GM18517 (cell line): ENCODE data around the gene GRK6.

Experiments used
- ATAC-seq: cut with Tn5 transposase; IDR thresholded peaks from one replicate; pipeline ENCODE4 v1.9.1; 2021; ENCODE audit warnings: mild to moderate bottlenecking, moderate library complexity; ENCODE audit not compliant: unreplicated experiment

GRK6 gene

DNA sequence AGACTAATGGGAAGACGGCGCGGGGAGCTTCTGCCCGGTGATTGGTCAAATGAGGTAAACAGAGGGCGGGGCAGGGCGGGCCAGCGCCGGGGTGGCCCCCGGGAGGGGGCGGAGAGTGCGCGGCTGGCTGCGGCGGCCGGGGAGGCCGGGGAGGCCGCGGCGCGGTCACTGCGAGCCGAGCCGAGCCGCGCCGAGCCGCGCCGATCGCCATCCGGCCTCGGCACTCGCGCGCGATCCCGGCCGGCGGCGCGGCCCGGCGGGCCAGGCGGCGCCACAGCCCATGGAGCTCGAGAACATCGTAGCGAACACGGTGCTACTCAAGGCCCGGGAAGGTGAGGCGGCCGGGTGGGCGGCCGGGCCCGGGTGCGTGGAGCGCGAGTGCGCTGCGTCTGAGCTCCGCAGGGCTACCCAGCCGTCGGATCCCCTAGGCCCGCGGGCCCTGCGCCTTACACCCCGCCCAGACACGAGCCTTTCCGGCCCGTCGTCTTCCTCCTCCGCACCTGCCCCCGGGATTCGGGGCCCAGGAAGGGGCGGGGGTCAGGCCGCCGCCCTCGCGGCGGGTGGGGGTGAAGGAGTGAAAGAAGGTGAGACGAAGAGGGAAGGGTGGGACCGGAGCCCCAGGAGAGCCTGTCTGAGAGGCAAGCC lies at the start of gene GRK6:
Gene GRK6, plus strand, starts transcription at position 111 of the 645 bp plus-strand sequence. Its CDS starts 170 bp downstream, at position 281.
- peak; percentile 1 for ATAC-seq

DNA sequence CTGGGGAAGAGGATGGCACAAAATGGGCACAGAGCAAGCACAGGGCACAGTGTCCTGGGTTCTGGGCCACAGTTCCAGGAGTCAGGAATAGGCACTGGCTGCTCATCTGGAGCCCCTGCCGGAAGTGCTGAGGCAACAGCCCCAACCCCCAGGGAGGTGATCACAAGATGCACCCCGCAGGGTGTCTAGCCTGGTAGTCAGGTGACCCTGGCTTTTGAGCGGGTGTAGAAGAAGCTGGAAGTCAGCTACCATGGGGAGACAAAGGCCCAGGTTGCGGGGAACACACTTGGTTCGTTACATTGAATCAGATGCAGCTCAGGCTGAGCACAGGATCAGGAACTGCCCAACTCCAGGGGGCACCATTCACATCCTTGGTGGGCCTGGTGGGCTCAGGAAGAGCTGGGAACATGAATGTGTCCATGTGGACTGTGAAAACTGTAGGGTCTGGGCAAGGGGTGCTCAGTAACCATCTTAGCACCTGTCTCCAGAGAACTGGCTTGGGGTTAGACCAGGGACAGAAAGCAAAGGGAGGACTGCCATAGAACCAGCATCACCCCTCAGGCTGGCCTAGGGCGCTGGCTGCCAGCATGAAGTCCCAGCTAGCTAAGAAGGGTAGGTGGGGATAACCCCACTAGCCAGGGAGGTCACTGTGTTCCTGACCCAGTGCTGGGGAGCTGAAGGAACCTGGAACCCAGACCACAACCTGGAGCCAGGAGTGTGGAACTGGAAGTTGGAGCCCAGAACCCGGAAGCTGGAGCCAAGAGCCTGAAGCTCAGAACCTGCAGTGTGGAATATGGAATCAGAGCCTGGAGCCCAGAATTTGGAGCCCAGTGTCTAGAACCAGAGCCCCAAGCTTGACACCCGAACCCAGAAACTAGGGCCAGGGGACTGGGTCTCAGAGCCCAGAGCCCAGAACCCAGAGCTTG lies 48.4 kb upstream of the GRK6 start:
- ATAC-seq: no peak

DNA sequence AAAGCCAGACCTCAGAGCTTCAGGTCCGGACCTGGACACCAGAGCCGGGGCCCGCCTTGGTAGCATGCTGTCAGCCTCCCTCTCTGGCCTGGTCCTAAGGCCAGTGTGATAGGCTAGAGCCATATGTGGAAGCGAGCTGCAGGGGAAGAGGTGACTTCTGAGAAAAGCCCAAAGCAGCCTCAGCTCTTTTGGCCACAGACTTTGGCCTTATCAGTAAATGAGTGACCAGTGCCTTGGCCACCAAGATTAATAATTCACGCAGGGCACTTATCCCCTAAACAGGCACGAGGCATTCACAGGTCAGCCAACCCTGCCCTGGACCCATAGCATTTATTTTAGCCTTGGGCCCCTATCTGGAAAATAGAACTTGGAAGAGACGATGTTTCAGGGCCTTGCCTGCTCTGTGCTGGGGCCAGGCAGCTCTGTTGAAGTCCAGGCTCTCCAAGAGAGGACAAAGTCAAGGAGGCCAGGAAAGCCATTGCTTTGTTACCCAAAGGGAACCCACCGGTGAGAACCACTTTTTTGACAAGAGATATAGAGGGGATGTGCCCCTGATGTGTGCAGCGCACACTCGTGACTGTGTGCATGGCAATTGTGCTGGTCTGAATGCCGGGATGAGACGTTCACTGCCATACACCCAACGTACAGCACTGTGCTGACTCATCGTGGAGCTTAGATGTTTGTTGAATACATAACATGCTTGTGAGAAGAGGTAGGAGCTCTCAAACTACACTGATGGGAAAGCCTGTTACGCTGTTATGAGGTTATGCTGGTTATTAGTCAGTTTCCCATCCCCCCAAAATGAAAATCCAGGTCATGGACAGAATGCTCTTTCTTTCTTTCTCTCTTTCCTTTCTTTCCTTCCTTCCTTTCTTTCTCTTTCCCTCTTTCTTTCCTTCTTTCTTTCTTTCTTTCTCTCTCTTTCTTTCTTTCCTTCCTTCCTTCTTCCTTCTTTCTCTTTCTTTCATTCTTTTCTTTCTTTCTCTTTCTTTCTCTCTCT lies 47.3 kb upstream of the GRK6 start:
- no peak for ATAC-seq

DNA sequence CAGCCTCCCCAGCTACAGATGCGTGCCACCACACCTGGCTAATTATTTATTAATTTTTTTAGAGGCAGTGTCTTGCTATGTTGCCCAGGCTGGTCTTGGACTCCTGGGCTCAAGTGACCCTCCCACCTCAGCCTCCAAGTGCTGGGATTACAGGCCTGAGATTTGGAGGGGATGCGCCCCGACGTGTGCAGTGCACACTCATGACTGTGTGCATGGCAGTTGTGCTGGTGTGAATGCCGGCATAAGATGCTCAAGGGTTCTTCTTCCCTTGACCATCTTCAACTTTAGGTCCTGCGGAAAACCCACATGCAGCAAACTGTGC lies 45.7 kb upstream of the GRK6 start:
- ATAC-seq: no peak

DNA sequence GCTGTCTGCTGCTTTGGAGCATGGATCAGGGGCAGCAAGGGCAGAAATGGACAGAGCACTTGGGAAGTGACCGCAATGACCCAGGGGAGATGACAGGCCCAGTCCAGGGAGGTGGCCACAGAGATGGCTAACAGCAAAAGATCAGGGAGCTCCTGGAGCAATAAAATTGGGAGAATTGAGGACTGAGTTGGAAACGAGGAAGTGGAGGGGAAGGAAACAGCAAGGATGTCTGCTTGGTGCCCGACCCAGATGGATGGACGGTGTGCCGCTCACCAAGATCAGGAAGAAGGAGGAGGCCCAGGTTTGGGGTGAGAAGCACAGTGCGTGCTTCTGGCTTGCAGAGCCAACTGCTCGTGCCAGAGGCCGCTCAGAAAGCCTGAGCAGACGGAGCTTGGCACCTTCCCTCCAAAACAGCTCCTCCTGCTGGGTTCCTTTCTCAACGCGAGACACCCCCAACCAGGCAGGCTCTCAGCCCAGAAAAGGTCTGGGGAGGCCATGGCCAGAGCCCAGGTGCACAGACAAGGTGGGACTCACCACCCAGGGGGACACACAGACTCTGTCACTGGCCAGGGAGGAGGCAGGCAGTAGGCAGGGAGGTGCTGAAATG lies 44.0 kb upstream of the GRK6 start:
- ATAC-seq: no peak

DNA sequence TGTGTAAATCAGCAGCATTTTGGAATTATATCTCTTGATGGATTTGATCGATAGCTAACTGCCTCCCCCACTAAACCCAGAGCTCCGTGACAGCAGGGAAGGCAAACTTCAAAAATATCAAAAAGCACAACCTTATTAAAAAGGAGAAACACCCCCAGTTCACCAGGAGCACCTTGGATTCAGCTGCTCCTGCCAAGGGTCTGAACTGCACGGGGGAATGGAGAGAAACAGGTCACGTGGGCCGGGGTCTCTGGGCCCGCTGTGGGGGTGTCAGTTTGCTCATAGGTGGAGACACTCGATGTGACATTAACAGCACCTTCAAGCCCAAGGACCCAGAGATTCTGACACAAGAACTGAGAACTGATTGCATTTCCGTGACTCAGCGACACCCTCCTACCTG lies 43.3 kb upstream of the GRK6 start:
- no peak for ATAC-seq

DNA sequence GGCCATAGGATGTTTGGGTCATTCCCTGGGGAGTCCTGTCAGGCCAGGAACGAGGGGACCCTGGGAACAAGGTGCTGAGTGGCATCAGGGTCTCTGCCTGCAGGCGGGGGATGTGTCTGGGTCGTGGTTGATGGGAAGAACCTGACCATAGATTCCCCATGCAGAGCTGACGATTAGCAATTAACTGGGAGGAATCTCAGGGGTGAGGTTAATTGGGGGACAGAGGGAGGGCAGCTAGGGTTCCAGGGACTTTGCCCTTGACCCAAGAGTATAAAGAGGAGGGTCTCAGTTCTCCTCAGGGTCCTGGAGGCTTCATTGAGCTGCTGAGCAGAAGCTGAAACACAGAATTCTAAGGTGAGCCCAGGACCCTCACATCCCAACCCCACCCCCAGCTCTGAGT lies 42.3 kb upstream of the GRK6 start, which contains the start of gene SLC34A1:
Gene SLC34A1, plus strand, starts transcription at position 301 of the 400 bp plus-strand sequence. CDS start 1,308 bp downstream, outside the sequence.
- no peak for ATAC-seq

DNA sequence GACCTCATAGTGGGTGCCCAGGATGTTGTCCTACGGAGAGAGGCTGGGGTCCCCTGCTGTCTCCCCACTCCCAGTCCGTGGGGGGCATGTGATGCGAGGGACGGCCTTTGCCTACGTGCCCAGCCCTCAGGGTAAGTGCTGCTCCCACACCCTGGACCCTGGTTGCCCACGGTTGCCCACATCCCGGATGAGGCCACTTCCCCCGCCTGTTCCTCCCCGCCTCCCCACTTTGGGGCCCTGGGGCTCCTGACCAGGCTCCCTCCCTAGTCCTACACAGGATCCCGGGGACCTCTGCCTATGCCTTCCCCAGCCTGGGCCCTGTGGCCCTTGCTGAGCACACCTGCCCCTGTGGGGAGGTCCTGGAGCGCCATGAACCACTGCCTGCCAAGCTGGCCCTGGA lies 40.8 kb upstream of the GRK6 start:
- no peak for ATAC-seq

DNA sequence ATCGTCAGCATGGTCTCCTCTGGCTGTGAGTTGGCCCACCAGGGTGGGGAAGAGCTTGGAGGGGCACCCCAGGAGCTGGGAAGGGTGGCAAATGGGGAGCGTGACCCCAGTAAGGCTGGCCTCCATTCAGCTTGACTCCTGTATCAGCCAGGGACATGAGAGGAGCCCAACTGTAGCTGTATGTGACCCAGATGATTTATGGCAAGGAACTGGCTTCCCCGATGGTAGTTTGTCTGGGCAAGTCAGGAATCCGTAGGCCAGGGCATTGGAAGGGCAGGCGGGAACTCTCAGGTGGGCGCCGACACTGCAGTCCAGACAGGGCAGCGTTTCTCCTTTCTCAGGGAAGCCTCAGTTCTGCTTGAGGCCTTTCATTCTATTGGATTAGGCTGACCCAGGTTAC lies 39.9 kb upstream of the GRK6 start:
- no peak for ATAC-seq

DNA sequence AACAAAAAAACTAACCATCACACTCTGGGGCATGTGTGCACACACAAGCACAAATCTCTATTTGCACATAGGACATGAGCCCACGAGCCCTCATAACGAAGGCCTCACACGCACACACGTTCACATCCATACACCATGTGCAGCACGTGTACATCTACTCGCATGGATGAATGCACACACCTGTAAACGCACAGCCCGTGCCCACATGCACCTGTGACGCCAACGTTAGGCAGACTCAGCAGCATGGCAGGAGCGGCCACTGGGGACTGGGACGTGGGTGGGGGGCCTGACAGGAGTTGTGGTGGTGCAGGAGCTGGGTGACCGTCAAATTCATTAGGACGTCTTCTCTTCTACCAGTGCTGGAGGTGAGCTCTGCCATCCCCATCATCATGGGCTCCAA lies 39.1 kb upstream of the GRK6 start:
- ATAC-seq: no peak

DNA sequence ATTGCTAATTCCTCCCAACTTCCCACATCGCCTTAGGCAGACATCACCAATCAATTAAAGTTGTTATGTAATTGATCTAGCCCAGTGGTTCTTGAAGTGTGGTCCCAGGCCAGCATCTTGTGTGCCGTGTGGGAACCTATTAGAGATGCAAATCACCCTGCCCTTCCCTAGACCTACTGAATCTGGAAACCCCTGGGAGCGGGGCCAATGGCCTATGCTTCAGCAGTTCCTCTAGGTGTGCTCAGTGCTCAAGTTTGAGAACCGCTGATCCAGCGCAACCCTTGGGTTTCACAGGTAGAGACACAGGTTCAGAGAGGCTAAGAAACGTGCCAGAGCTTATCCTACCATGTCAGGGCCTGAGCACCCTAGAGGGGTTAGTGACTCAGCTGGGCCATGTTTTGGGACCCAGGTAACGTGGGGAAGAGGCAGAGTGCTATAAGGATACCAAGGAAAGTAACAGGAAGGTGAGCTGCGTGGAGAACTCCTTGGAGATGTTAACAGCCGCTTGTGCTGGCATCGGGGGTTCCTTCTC lies 37.9 kb upstream of the GRK6 start:
- no peak for ATAC-seq

DNA sequence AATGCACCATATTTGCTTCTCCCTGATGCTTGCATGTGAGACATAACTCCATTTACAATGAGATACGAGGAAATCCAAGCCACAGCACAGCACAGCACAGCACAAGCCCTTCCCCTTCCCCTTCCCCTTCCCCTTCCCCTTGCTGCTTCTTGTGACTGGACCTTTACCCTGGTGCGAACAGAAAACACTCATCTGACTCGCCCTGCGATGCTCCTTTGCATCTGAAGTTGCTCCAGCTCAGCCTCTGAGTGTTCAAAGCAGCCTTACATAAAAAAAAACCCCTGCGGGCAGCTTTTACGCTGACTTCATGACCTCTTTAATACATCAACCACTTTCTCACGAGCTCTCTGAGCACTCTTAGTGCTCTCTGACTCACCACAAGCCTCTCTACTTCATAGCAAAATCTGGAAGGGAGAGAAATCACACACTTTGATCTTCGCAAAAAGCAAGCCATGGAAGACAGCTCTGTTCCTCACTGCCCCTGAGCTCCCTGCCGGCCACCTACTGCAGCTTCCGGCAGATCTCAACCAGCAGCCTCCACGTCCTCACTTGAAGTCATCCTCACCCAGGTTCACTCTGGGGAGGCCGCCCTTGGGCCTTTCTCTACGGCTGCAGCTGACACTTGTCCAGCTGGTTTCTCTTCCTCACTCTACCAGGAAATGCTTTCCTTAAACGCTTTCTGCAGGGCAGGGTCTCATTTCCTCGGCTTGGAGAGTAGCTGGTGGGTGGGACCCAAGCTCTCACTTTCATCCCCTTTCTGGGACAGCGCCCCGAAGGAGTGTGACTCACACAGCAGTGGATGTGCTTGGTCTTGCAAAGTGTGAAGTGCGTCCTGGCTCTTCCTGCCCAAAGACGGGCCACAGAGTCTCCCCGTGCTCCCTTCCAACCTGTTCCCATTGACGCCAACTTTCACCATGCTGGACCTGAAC lies 37.0 kb upstream of the GRK6 start:
- ATAC-seq: no peak

DNA sequence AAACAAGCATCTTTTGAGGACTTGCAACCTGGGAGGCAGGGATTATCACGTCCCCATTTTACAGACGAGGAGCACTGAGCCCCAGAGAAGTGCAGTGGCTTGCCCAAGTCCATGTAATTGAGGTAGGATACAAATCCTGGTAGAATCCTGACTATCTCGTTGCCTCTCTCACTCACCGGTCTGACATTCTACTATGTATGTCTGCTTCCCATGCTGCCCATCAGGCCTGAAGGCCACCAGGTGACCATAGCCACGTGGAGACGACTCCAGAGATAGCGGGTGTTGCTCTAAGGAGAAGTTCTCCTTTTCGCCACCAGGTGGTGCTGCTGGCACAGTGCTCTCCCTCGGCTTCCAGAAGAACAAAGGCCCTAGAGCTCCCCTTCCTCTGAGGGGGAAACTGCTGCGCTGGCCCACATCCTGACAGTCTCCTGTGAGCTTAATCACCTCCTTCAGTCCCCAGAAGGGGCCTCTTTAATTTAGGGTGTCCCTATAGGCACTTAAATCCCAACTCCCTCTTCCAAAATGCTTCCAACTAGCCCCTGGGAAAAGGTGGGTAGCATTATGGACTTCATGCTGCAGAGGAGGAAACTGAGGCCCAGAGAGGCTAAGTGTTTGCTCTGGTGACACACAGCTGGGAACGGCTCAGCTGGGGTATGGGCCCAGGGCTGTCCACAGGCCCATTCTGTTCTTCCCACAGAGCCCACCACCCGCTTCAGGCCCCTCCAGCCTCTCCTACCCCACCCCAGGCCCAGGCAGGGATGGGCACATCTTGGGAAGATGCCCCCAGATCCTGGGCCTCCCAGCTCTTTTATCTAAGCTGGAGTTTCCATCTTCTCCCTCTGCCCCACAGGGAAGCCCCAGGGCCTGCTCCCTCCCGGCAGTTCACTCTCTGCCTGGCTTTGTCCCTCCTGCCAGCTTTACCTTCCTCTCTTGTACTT lies 35.8 kb upstream of the GRK6 start:
- peak; percentile 50 for ATAC-seq

DNA sequence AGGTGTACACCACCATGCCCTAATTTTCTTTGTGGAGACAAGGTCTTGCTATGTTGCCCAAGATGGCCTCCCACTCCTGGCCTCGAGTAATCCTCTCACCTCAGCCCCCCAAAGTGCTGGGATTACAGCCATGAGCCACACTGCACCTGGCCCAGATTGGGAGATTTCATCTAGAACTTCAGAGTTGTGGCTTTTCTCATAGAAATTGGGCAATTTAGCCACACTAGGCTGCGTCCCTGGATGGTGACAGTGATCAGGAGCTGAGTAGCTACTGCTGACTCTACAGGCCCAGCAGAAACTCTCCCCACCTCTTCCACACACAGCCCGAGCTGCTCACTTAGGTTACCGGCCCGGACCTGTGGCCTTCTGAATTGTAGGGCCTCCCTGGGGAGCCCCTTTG lies 33.7 kb upstream of the GRK6 start:
- ATAC-seq: no peak

DNA sequence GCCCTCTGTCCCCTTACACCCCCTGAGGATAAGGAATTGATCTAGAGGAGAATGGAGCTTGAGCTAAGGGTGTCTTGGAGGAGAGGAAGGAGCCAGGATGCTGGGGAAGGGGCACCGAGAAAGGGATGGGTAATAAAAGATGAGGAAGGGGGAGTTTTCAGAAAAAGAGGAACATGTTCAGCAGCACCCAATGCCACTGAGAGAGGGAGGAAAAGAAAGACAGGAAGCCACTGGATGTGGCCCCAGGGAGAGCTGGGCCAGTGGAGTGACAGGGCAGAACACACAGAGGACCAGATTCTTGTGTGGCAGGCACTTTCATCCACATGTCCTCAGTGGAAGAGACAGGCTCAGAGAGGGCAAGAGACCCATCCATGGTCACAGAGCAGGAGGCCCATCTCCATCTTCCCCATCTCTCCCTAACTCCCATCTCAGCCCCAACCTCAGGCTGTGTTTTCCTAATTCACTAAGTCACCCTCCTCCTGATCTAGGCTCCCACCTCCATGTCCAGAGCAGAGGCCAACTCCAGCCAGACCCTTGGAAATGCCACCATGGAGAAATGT lies 33.2 kb upstream of the GRK6 start:
- ATAC-seq: no peak

DNA sequence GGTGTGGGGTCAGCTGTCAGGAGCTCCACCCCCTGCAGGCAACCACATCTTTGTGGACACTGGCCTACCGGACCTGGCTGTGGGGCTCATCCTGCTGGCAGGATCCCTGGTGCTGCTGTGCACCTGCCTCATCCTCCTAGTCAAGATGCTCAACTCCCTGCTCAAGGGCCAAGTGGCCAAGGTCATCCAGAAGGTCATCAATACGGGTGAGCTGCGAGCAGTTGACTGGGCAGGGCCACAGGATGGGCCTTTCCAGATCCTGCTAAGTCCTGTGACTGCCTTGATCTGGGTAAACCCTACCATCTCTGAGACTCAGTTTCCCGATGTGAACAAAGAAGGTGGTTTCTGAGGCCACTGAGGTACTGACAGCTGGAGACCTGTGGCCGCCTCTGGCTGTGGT lies 32.5 kb upstream of the GRK6 start:
- ATAC-seq: no peak

DNA sequence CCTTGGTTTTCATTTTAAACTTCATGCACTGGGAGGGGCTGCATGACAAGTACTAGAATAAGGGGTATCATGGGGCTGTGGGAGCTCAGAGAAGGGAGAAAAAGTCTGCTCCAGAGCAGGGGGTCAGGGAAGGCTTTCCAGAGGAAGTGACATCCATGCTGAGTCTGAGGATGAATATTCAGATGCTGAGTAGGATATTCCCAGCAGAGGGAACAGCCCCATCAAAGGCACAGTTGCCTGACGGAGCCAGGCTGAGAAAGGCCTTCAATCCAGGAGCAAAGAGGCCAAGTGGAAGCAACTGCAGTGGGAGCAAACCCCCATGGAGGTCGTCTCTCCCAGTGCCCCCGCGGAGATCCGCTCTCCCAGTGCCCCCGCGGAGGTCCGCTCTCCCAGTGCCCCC lies 30.4 kb upstream of the GRK6 start:
- ATAC-seq: no peak

DNA sequence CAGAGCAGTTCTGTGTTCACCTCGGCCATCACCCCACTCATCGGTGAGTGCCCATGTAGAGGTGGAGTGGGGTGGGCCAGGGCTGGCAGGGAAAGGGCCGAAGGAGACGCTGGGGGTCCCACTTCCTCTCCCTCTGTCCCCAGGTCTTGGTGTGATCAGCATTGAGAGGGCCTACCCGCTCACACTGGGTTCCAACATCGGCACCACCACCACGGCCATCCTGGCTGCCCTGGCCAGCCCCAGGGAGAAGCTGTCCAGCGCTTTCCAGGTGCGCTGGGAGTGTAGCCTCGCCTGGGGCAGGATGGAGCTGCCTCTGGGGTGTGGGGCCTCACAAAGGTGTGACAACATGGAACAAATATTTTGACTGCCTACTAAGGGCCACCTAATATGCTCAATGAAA lies 29.7 kb upstream of the GRK6 start:
- ATAC-seq: no peak
